Suppressor macrophage treated with lipopolysaccharide for 4 hours (primary cell): ENCODE measurements around the gene DAB2IP.

Source experiments
- DNase-seq: peaks from one replicate; pipeline ENCODE4 v3.0.0-alpha.2; 2020

Gene DAB2IP

DNA sequence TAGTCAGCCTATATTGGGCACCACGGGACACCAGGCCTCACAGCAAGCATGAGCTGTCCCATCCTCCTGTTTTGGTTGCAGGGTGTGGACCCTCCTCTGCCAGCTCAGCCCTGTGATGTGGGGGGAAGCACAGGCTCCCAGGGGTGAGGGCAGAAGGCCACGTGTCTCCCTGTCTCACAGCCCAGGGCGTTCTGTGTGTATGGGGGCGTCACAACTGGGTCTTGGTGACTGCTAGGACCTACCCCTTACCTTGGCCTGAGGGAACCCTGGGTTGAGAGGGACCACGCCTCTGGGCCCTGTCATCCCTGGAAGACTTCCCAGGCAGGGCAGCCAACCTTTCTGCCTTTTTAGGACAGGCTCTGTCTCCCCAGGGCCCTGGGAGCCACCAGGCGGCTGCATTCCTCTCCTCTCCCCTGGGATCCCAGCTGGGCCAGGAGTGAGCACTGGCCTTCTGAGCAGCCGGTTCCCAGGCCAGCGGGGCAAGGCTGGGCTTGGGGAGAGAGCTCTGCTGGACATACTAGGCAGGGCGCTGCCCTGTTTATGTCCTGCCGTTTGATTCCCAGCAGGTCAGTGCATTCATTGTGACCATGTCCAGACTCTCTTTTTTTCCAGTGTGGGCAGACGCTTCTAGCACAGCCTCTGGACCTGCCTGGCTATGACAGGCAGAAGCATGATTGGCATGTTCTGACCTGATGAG, 97.4 kb downstream of the DAB2IP start:
- no peak for DNase-seq

DNA sequence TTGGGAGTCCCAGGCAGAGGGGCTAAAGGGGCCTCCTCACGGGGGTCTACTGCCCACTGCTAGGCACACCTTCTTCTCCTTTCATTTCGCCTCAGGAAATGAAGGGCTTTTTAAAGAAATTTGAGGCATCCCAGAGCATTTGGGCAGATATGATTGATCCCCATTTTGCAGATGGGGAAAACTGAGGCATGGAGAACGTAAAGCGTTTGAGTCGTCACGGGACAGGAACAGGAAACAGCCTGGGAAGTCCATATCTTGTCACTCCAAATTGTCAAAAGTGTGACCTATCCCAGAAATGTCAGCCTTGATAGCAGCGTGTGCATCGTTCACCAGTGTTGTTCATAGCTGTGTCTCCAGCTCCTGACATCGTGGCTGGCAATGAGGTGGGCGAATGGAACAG, 98.2 kb downstream of the DAB2IP start:
- no peak for DNase-seq

DNA sequence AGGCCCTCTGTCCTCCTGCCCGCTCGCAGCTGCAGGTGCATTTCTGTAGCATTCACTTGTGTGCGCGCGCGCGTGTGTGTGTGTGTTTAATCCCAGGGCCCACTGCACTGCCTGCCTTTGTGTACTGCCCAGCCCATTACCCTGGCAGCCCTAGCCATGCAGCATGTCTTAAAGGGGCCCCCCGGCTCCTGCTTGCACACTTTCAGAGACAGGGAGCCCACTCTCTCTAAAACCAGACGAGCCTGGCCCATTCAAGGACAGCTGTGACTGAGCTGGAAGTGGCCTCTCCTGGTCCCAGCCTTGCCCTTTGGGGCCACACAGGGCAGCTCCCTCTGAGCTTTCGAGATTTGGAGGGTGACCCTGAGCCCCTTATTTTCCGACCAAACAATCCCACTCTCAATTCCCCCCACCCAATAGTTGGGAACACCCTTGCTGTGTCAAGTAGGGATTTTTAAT, 98.9 kb downstream of the DAB2IP start:
- DNase-seq, result no peak

DNA sequence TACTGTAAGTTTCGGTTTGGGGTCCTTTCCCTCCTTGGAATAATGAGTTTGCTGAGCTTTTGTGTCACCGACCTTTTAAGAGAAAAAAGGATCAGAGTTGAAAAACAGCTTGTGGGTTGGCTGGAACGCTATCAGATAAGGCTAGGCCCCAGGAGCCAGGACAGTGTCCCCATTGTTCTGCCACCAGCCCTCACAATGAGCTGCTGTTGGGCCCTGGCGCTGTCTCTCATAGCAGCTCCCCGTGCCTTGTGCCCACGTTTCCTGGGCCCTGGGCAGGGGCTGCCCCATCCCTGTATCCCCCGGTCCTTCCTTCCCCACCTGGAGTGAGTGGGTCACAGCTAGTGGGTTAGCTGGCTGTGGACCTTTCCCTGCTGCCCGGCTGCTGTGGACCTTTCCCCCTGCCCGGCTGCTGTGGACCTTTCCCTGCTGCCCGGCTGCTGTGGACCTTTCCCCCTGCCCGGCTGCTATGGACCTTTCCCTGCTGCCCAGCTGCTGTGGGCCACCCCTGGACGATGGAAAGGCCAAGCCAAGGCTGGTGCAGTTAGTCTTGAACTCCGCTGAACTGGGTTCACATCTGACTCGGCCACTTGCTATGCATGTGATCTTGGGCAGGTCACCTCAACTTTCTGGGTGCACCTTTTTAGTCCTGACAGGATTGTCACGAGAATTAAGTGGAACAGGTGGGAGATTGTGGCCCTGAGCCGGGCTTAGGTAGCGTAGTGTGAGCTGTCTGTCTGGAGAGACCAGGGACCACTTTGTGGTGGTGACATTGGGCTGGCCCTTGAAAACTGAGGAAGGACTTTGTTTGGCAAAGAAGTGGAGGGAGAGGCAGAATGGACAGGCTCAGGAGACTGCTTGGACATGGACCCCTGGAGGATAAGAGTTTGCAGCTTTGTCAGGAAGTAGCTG, 99.5 kb downstream of the DAB2IP start:
- DNase-seq, result no peak

DNA sequence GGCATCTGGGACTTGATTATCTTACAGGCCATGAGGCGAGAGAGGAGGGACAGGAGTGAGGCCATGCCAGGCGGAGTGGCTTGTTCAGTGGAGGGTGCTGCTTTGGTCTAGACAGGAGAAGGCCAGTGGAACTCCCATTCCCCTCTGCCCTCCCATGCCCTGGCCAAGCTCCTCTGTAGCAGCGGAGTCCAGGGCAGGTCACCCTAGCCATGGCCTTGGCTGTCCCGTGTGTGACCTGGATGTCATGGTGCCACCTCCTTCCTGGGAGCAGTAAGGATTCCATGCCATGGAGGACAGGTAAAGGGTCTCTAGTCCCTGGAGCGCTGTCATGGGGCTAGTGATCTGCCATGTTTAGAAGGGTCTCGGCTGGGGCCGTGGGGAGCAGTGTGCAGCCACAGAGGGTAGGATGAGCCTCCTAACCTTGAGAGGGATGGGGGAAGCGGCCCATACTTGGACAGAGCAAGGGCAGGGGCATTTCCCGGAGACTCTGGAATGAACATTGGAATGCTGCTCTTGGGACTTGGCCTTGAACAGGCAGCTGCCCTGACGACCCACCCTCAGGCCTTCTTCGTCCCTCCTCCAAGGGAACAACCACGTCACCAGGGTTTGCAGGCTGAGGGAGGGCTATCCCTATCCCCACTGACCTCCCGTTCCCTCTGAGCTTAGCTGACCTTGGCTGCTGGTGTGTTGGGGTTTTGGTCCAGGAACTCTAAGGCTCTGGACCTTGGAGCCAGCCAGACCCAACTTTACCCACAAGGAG, 100.4 kb downstream of the DAB2IP start:
- DNase-seq, result no peak

DNA sequence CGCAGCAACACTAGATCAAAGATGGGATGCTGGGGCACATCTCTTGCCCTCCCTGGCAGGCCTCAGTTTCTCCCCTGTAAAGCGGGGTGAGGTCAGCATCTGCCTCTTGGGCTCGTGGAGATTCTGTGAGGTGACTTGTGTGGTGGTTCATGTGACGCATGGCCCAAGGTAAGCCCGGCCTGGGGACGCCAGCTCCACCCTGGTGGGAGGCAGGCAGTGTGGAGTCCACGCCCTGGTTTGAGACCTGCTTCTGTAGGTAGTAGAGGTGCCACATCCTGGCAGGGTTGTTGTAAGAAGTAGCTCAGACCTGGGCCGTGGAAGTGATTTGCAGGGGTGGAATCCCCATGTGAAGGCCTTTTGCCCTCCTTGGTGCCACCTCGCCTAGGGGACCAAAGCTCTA, 101.5 kb downstream of the DAB2IP start:
- no peak for DNase-seq

DNA sequence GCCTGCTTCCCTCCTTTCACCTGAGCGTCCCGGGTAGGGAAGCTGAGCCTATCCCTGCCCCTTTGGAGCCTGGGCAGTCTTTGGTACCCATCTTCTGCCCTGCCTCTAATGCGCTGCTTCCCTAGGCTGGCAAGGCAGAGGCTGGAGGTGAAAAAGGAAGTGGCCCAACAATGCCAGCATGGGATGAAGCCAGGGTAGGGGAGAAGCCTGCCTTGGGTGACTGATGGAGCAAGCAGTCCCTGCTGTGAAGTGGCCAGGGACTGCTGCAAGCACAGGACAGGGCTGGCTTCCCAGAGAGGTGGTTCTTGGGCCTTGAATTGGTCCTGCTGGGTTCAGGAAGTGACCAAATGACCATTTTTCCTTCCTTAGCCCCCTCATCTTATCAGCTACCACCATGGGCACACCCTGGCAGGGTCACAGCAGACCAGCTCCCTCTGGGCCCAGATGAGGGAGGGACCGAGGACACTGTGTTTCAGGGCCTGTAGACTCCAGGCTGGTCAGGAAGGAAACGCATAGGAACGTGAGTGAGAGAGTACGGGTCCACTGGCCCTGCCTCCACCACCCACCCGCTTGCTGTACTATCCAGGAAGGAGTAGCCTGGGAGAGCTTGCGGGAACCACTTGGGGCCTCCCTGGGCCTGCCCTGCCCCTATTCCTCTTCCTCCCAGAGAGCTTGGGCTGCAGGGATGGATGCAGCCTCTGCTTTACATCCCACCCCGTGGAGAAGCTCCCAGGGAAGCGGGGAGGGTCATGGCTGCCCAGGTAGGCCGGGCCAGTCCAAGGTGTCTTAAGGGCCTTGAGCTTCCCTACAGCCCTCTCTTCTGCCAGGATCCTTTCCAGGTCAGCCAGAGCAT, 102.6 kb downstream of the DAB2IP start:
- no peak for DNase-seq

DNA sequence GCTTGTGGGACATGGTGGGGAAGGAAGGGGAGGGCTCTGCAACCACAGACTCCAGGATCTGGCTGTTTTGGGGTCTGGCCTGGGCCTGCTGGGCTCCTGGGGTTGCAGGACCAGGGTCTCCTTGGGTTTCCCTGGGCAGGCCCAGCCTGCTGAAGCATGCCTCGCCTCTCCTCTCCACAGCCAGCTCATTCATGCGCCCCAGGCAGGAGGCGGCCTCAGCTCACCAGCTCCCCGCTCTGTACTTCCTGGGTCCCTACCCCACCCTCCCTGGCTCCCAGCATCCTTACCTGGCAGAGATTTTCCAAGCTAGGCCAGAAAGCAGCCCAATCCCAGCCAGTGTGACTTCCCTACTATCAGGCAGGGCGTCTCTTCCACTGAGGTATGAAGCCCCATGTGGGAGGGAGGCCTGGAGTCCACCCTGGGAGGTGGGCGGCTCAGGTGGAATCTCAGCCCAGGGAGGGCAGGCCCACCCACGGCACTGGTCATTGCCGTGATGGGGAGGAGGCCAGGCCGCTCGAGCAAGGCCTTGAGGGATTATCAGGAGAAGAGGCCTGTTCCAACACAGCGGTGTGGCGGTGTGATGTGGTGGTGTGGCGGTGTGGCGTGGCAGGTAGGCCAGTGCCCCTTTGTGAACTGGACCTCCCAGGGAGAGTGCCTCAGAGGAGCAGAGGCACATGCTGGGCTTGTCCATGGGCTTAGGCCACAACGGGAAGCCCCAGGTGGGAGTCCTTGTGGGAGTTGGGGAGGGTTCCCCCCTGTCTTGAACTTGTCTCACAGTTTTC, 103.4 kb downstream of the DAB2IP start:
- no peak for DNase-seq

DNA sequence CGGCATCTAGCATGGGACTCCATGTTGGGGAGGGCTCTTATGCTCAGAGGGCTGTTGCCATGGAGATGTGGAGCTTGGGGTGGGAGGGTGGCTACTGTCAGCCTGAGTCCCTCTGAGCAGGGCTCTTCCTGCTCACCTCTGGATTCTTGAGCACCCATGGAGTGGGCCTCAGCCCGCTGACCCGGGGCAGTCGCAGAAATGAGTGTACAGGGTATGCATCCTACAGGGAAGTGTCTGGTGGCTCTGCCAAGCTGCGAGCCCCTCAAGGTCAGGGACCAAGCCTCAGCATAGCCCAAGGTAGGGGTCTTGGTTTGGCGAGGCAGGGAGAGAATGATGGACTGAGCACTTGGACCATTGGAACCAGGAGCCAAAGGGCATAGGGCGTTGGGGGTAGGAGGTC, 104.1 kb downstream of the DAB2IP start:
- DNase-seq, result no peak

DNA sequence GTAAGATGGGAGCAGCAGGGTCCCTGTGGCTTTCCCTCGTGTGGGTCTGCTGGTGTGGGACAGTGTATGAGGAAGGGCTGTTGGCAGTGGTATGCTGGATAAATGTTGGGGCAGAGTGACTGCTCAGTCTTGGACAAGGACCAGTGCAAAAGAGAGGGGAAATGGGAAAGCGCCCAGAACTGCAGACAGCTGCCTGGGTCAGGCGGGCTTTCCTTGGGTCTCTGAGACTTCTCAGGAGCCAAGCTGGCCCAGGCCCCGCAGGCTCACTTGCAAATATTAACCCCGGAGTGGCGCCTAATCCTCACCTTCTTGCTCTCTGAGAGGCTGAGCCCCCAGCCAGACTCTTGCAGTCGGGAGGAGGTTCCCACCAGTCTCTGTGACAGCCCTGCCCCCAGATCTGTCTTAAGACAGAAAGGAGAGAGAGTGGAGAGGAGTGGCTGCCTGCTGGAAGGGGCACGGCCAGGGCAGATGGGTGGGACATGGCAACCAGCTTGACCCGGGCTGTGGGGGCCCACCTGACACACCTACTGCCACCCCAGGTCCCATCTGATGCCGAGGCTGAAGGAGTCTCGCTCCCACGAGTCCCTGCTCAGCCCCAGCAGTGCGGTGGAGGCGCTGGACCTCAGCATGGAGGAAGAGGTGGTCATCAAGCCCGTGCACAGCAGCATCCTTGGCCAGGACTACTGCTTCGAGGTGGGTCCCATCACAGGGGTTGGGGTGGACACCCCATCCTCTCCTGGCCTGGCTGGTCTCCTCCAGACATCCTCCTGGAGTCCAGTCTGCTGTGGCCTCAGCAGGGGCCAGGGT, 105.2 kb downstream of the DAB2IP start:
- DNase-seq, result no peak

DNA sequence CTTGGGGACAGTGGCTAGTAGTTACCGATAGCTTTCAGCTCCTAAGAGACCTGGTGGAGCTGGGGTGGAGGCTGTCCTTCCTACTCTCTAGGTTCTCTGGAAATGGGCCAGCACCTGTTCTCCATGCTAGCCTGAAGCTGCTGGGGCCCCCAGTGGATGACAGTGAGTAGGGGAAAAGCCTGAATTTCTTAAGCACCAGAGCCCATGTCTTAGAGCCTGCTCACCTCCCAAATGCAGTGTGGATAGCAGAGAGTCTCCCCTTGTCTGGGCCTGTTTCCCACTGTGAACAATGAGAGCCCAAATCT, 105.8 kb downstream of the DAB2IP start:
- no peak for DNase-seq

DNA sequence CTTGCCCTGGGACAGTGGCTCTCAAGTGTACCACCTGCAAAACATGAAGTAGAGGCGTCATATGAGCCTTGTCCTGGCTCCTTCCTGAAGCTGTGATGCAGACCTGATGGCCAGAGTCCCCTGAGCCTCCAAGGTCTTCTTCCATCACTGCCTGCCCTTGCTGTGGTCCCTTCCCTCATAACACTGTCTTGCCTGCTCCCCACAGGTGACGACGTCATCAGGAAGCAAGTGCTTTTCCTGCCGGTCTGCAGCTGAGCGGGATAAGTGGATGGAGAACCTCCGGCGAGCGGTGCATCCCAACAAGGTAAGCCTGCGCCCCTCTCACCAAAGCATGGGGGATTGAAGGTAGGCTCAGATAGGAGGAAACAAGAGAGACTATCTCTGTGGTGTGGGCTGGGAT, 107.3 kb downstream of the DAB2IP start:
- DNase-seq, result no peak

DNA sequence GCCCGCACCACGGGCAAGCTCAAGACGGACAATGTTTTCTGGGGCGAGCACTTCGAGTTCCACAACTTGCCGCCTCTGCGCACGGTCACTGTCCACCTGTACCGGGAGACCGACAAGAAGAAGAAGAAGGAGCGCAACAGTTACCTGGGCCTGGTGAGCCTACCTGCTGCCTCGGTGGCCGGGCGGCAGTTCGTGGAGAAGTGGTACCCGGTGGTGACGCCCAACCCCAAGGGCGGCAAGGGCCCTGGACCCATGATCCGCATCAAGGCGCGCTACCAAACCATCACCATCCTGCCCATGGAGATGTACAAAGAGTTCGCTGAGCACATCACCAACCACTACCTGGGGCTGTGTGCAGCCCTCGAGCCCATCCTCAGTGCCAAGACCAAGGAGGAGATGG, 108.6 kb downstream of the DAB2IP start:
- no peak for DNase-seq

DNA sequence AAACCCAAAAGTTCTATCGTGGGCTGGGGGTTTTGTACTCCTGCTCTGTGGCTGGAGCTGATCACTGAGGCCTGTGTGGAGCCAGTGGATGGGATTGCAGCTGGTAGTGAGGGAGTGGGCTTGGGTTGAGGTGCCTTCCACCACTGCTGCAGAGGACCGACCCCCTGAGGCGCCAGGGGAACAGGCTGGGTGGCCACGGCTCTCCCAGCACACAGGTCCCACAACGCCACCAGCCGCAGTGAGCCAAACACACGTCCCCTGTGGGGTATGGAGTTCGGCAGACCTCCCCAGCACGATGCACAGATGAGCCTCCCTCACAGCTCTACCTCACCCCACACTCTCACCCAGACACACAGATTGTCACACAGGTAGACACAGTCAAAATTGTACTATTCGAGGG, 109.1 kb downstream of the DAB2IP start:
- no peak for DNase-seq

DNA sequence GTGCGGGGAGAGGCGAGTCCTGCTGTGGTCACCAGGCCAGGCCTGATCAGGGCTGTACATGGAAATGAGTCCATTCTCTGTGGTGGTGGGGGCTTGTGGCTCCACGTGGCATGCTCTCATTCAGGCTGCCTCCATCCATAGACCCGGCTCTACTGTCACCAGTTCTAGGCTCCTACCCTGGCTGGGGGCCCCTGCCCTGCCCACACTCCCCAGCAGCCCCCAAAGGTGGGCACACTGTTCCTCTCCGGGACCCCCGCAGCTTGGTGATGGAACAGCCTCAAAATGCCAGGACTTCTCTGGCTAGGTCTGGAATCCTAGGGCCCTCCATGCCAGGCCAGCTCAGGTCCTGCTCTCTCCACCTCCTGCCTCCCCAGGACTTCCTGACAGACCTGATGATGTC, 111.7 kb downstream of the DAB2IP start:
- DNase-seq, result no peak

DNA sequence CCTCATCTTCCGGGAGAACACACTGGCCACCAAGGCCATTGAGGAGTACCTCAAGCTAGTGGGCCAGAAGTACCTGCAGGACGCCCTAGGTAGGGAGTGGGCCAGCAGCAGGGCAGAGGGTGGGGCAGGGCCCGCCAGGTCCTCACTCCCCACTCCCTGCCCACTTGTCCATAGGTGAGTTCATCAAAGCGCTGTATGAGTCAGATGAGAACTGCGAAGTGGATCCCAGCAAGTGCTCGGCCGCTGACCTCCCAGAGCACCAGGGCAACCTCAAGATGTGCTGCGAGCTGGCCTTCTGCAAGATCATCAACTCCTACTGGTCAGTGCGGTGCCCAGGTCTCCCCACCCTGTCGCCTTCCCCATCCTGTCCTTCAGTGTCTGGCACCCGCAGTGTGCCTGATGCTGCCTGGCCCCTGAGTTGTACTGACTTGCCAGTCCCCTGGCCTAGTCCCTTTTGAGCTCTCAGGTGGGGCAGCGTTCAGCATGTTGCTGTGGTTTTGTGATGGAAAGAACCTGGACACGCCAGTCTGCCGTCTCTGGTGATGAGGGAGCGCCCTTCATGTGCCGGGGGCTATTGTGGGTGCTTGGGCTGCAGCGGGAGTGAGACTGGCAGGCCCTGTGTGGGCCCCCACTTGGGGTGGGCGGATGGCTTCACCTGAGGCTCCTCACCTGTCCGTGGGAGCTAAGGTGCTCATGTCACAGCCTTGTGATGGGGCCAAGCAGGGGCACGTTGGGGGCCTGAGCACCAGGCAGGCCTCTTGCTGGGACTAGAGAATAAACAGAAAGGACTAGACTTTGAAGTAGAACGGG, 112.3 kb downstream of the DAB2IP start:
- DNase-seq, result no peak

DNA sequence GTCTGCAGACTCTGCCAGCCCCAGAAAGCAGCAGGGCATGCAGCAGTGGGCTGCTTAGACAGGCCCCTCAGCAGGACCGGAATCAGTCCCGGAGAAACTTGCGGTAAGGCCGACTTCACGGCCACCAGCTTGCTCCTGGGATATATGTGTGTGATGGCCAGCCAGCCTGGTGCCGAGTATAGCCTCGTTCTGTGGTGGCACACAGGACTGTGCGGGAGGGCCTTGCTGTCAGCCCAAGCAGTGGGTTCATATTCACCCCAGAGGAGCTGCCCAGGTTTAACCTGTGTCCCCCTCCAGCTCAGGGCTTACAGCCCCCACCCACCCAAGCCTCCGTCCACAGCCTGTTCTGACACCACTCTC, 112.9 kb downstream of the DAB2IP start:
- no peak for DNase-seq

DNA sequence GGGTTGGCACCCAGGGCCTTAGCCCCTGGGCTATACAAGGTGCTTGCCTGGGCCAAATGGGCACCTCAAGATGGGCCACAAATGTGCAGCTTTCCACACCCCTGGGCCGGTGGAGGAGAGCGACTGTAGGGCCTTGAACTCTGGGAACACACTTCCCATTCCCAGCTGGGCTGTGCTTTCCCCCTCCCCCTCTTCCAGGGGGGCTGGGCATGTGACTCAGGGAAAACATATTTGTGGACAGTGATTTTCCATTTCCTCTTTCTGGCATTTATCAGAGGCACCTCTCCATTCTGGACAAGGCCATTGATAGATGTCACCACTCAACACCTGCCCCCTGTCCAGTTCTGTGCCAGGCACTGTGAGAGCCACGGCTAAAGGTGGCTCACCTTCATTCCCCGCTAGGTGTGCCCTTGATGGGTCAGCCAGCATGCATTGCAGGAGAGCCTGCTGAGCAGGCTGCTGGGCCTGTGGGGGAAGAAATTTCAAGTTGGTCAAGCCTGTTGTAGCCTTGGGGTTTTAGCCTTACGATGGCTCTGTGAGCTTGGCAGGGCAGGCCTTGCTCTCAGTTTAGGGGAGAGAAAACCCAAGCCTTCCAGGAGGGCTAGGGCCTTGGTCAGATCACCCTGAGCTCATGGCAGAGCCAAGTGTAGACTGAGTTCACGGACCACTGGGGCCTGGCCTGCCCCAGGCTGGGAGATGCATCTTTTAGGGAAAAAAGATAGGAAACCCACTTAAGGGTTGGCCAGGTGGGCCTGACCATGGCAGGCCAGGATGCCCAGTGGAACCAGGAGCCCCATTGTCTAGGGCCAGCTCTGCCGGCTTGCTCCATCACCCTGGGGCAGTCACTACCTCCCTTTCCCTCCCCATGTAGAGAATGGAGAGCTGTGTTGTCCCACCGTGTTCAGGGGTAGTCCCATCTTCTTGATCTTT, 113.9 kb downstream of the DAB2IP start:
- DNase-seq, result no peak

DNA sequence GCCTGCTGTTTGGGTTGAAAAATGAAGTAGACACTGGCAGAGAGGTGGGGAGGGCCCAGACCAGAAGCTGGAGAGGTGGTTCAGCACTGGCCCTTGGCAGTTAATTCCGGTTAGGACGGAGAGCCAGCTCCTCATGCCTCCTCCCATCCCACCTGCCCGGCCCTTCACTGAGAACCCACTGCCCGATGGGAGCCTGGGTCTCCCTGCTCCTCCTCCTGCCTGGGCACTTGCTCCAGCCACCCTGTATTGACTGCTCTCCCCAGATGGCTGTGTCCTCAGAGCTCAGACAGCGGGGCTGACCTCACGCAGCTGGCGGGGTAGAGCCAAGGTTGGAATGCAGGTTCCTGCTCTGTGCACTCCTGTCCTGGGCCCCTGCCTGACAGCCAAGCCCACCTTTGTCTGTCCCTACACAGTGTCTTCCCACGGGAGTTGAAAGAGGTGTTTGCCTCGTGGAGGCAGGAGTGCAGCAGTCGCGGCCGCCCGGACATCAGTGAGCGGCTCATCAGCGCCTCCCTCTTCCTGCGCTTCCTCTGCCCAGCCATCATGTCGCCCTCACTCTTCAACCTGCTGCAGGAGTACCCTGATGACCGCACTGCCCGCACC, 114.7 kb downstream of the DAB2IP start:
- DNase-seq, result no peak
